ENCODE measurements around the gene MICAL2. TPM values are rescaled to one million over a fixed set of nuclear protein-coding genes. Genes with fewer than 3 reads are reported as not detected.

MICAL2 gene
- total RNA-seq, 1 donor from 2014 or later: 197 TPM

DNA sequence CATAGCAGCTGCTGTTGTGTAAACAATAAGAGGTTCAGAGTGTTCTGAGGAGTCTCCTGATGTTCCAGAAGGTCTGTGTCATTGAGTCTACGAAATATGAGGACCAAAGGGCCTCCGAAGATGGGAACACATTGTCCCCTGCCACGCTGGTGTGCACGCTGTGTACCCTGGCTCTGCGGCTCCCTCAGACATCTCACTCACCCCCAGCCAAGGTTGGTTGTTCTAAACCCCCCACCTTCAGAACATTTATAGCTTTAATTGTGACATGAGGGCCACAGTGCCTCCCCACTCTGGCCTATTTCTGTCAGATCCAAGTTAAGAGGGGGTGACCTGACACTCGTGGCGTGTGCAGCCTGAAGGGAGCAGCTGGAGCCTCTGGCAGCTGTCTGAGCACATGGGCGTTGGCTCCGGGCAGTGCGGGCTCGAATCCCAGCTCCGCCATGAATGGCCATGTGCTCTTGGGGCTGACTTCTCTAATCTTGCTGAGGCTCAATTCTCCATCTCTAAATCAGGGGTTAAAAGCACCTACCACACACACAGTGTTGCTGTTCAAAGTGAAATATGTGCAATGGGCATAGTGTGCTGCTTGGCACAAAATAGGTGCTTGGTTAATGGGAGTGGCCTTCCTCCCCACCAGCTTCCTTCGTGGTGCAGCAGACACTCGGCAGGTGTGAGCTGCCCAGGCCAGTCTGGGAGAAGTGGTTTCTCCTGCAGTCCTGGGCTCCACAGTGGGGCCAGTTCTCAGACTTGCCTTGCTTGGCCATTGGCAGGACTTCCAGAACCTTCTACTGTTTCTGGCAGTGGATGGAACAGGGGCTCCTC is 39.7 kb upstream of the MICAL2 start:
- intact Hi-C loops (cut with DNase I): no loop called here
- H3K4me3 ChIP-seq: no peak overlapping the region
- peaks cover 21% of the 10 kb centered on the region for H3K4me1 ChIP-seq
- H3K27me3 ChIP-seq: no peaks in the 10 kb centered on the region
- no peaks in the 10 kb centered on the region for H3K36me3 ChIP-seq
- DNase-seq (no peak), ATAC-seq (peak; percentile 39)
- TF ChIP-seq, protein P1, sequence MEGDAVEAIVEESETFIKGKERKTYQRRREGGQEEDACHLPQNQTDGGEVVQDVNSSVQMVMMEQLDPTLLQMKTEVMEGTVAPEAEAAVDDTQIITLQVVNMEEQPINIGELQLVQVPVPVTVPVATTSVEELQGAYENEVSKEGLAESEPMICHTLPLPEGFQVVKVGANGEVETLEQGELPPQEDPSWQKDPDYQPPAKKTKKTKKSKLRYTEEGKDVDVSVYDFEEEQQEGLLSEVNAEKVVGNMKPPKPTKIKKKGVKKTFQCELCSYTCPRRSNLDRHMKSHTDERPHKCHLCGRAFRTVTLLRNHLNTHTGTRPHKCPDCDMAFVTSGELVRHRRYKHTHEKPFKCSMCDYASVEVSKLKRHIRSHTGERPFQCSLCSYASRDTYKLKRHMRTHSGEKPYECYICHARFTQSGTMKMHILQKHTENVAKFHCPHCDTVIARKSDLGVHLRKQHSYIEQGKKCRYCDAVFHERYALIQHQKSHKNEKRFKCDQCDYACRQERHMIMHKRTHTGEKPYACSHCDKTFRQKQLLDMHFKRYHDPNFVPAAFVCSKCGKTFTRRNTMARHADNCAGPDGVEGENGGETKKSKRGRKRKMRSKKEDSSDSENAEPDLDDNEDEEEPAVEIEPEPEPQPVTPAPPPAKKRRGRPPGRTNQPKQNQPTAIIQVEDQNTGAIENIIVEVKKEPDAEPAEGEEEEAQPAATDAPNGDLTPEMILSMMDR (IDR thresholded peaks at IDR 0.05): no peak
- H3K9me3 ChIP-seq: no peaks in the 10 kb centered on the region
- H3K27ac ChIP-seq: peak overlapping the region; percentile 27

DNA sequence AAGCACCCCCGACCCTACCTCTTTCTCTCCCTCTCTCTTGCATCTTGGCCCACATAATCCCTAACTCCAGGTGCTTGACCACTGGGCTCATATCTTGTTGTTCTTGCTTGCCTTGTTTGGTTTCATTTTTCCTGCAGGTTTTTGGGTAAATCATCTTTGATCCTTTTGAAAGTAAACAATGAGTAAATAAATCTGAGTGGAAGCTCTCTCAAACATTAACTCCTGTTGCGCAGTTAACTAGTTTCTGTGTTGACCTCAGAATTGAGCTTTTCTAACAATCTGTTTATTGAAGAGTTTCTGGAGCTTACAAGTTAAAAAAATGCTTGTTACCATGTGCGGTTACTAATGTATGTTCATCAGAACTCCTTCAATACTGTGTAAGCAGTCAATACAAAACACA is 38.8 kb upstream of the MICAL2 start:
- H3K27ac ChIP-seq: no peak overlapping the region
- no peaks in the 10 kb centered on the region for H3K9me3 ChIP-seq
- peaks cover 17% of the 10 kb centered on the region for H3K4me1 ChIP-seq
- intact Hi-C loops (cut with DNase I): no loop called here
- H3K4me3 ChIP-seq: no peak overlapping the region
- ATAC-seq (no peak), DNase-seq (no peak)
- TF ChIP-seq, protein P1 (IDR thresholded peaks at IDR 0.05): no peak
- H3K27me3 ChIP-seq: no peaks in the 10 kb centered on the region
- H3K36me3 ChIP-seq: no peaks in the 10 kb centered on the region

DNA sequence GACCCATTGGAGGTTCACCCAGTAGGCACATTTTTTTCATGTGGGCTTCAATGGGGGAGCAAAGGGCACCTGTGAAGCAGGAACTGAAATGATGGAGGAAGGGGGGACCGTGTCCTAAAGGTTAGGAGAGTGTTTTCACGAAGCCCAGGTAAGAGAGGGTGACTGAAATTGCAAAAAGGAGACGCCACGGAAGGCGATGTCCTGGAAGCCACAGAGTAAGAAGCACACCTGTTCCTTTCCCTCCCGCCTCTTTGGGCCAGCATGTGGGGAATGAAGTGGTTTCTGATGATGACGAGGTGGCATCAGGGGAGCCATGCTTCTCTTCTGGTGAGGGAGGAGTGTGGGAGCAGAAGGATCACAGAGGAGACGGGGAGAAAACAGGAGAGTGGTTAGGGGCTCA is 37.0 kb upstream of the MICAL2 start:
- TF ChIP-seq, protein P1 (IDR thresholded peaks at IDR 0.05): no peak
- DNase-seq (no peak), ATAC-seq (no peak)
- Histone ChIP-seq H3K27me3 (no peaks in the 10 kb centered on the region), H3K4me1 (peaks cover 12% of the 10 kb centered on the region), H3K36me3 (no peaks in the 10 kb centered on the region), H3K9me3 (no peaks in the 10 kb centered on the region), H3K4me3 (no peak overlapping the region), H3K27ac (no peak overlapping the region)
- intact Hi-C loops (cut with DNase I): no loop called here

DNA sequence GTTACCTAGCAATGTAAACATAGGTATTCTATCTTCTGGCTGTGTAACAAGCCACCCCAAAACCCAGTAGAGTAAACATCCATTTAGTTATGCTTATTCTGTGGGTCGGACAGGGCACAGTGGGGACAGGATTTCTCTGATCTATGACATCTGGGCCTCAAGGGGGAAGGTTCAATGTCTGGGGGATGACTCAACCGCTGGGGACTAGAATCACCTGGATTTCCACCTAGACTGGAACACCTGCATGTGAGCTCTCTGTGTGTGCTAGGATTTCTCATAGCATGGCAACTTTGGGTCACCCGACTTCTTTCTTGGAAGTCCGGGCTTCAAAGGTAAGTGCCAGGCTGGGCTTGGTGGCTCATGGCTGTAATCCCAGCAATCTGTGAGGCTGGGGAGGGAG is 36.5 kb upstream of the MICAL2 start:
- Histone ChIP-seq H3K27me3 (no peaks in the 10 kb centered on the region), H3K27ac (no peak overlapping the region), H3K4me3 (no peak overlapping the region), H3K4me1 (peaks cover 12% of the 10 kb centered on the region), H3K9me3 (no peaks in the 10 kb centered on the region), H3K36me3 (no peaks in the 10 kb centered on the region)
- TF ChIP-seq, protein P1 (IDR thresholded peaks at IDR 0.05): no peak
- ATAC-seq (no peak), DNase-seq (no peak)
- intact Hi-C loops (cut with DNase I): no loop called here

DNA sequence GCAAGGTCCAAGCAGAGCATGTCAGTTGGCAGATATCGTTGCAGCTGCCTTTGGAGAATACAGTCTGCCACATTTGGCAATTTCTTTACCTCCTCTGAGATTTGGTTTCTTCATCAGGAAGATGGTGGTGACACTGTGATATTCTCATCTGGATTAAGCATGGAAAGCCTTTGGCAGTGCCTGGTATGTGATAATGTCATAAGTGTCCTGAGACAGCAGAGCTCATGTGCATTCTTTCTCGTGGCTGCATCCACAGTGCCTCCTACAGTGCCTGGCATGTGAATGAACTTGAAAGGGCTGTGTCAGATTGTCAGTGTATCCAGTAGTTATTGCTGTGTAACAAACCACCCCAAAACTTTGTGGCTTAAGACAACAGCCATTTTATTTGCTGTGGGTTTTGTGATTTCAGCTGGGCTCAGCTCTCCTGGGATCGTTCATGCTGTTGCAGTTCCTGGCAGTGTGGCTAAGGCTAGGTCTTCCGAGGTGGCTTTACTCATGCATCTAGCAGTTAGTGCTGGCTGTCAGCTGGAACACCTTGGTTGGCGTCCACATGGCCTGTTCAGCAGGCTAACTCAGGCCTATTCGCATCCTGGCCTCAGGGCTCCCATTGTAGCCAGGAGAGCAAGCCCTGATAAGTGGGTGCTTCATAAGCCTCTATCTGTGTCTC is 35.7 kb upstream of the MICAL2 start:
- H3K9me3 ChIP-seq: no peaks in the 10 kb centered on the region
- intact Hi-C loops (cut with DNase I): no loop called here
- H3K27ac ChIP-seq: no peak overlapping the region
- no peaks in the 10 kb centered on the region for H3K36me3 ChIP-seq
- H3K4me3 ChIP-seq: no peak overlapping the region
- H3K27me3 ChIP-seq: no peaks in the 10 kb centered on the region
- DNase-seq (no peak), ATAC-seq (no peak)
- TF ChIP-seq, protein P1 (IDR thresholded peaks at IDR 0.05): no peak
- H3K4me1 ChIP-seq: peaks cover 12% of the 10 kb centered on the region

Data from upper lobe of right lung (tissue), 1 donor.